ENCODE results near the gene STRN4. TPM values are rescaled to one million over a fixed set of nuclear protein-coding genes. Genes with fewer than 3 reads are reported as not detected.

The STRN4 gene
- total and polyA plus RNA-seq, 9 of the 15 experiments (the other 6 are each of a cell fraction or from before 2014, with no cell fraction given), result 0.62 to 83.7 (median 36.9) TPM

- TF ChIP-seq JUN (IDR thresholded peaks at IDR 0.05; ENCODE audit: borderline replicate concordance, low read depth, low read length) (0 out of 2 replicates have a peak, but pooled peaks have one; percentile 21), JUN (CRISPR knock-in tag; IDR thresholded peaks at IDR 0.05; ENCODE audit: borderline replicate concordance) (no peak), E2F4 (CRISPR knock-in tag; IDR thresholded peaks at IDR 0.05; ENCODE audit: low read depth) (no peak), TFE3 (CRISPR knock-in tag; IDR thresholded peaks at IDR 0.05) (no peak), MCM7 (IDR thresholded peaks at IDR 0.05) (no peak), FOSL1 (tag; conservative IDR thresholded peaks at IDR 0.05) (peak; percentile 46; the same call in 1 of the 2 replicates), ZNF436 (CRISPR knock-in tag; IDR thresholded peaks at IDR 0.05) (no peak), REST (IDR thresholded peaks at IDR 0.05; ENCODE audit: borderline replicate concordance) (peak; percentile 39), REST (CRISPR knock-in tag; IDR thresholded peaks at IDR 0.05; ENCODE audit: low read depth) (no peak), ETS2 (tag; IDR thresholded peaks at IDR 0.05; ENCODE audit: borderline replicate concordance, poor library complexity, severe bottlenecking) (no peak), RBM22 (IDR thresholded peaks at IDR 0.05; ENCODE audit: low read depth, low read length, poor library complexity, severe bottlenecking) (no peak), FIP1L1 (IDR thresholded peaks at IDR 0.05; ENCODE audit: low read depth, low read length, poor library complexity, severe bottlenecking) (no peak), NR0B1 (IDR thresholded peaks at IDR 0.05; ENCODE audit: partially characterized antibody) (no peak)
Observed at GRCh38 chr19:46692918-46693722, 53.1 kb downstream of the STRN4 start (continued).
